Measurements from ENCODE around the gene CTTN. TPM values are rescaled to one million over a fixed set of nuclear protein-coding genes. Genes with fewer than 3 reads are reported as not detected.
"Not testable (repeated sequence)": the region's sequence is repeated elsewhere in the genome, so short reads cannot be mapped to it uniquely, and the experiment has no call there.

Gene CTTN
- polyA plus RNA-seq, 3 donors, result 64.6 to 120 (median 97.7) TPM

DNA sequence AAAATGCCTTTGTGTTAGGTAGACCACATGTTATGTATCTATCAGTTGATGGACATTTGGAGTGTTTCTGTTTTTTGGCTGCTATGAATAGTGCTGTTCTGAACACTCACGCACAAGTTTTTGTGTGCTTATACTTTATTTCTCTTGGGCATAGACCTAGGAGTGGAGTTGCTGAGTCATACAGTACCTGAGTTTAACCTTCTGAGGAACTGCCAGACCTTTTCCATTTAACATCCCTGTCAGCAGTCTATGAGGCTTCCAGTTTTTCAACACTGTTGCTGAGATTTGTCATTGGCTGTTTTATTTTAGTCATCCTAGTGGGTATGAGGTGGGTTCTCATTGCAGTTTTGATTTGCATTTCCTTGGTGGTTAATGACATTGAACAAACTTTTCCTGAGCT is 4.4 kb downstream of the CTTN start:
- 24 to 68% (median 61%) methylated on average over 1 of the region's 1 CpG for WGBS, 3 donors

DNA sequence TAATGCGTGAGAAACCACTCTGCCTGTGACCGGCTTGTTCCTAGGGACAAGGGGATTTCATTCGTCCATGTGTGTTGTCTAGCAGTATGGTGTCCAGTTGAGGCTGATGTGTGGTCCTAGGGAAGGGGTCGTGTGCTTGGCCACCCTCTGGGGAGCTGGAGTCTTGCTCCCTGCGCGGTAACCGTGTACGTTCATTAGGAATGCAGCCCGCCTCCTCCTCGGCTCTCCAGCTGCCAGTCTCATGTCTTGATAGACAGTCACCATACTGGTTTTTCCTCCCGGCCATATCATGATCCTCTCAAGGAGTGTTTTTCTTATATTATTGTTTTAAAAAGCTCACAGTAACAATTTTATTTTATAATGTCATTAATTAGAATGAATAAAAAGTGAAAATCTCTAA is 5.9 kb downstream of the CTTN start:
- WGBS, 3 donors, result 88 to 94% (median 92%) methylated on average over 11 of the region's 11 CpGs
- no peak overlapping the region for H3K27ac ChIP-seq (ENCODE audit: low read depth, low read length)

More for the DNA sequence above, 4.4 kb downstream of the CTTN start:
- no peak overlapping the region for H3K27ac ChIP-seq (ENCODE audit: low read depth, low read length)

DNA sequence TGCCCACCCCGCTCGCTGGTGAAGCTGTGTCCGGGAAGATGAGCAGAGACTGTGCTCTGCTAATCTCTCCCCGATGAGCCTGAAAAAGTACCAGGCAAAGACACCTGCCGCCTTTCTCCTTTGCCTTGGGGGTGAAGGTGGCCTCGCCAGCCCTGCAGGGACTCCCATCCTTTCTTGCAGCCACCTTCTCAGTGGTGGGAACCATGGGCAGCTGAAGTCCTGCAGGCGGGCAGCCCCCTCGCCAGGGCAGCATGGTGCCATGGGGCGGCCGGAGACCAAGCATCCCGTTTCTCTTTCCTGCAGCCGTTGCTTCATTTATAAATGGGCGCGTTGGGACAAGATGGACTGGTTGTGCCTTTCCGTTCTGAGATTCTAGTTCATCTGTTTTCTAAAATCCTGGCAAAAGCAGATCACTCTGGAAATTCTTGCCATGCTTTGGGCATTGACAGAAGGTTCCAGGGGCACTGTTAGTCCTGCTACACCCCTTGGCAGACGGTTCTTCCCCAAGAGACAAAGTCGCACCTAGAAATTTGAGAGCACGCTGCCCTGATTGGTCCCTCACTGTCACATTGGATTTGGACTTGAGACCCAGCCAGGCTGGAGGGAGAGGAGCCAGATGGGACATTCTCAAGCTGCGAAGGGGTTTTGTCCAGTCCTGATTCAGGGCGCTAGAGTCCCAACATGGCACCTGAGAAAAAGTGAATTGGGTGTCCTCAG is 7.5 kb downstream of the CTTN start:
- no peak overlapping the region for H3K27ac ChIP-seq (ENCODE audit: low read depth, low read length)
- 88 to 92% (median 89%) methylated on average over 20 of the region's 20 CpGs for WGBS, 3 donors

DNA sequence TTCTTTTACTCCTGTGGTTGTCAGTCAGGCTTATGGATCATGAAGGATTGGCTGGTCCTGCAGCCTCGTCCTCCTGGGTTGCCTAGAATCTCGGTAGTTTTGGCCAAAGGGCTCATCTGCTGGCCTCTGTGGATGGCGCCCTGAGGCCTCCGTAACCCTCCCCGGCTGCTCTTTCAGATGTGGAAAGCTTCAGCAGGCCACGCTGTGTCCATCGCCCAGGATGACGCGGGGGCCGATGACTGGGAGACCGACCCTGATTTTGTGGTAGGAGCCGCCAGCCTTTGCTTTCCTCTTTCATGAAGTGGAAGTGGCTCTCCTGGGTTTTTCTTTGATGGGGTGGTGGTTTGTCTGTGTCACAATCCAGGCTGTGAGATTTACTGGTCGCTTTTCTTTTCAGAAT is 8.8 kb downstream of the CTTN start:
- no peak overlapping the region for H3K27ac ChIP-seq (ENCODE audit: low read depth, low read length)
- WGBS, 3 donors, result 84 to 95% (median 89%) methylated on average over 13 of the region's 13 CpGs

DNA sequence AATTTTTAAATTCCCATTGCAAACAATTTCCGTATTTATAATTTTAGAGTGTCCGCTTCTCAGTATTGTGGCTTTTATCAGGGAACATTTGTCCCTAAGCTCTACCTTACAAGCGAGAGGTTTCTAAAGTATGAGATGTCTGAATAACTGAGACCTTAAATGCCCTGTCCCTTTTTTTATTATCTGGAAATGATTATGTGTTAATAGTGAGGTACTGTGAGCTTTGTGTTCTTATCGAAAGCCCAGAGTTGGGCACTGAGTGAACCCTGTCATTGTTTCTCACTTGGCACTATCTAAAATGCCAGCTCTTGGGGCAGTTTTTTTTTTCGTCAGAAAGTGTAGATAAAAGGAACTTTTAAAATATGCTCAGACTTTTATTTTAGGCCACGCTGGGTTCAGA is 9.5 kb downstream of the CTTN start:
- no peak overlapping the region for H3K27ac ChIP-seq (ENCODE audit: low read depth, low read length)
- WGBS, 3 donors, result 92 to 97% (median 94%) methylated on average over 6 of the region's 6 CpGs

DNA sequence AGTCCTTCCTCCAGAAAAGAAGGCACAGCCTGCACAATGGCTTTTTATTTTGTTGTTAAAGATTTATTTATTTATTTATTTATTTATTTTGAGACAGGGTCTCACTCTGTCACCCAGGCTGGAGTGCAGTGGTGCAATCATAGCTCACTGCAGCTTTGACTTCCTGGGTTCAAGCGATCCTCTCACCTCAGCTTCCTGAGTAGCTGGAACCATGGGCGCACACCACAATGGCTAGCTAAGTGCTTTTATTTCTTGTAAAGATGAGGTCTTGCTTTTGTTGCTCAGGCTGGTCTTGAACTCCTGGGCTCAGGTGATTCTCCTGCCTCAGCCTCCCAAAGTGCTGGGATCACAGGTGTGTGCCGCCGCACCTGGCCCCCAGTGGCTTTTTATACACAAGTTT is 10.0 kb downstream of the CTTN start:
- 88 to 97% (median 90%) methylated on average over 4 of the region's 4 CpGs for WGBS, 3 donors
- H3K27ac ChIP-seq (ENCODE audit: low read depth, low read length), result not testable (repeated sequence)

DNA sequence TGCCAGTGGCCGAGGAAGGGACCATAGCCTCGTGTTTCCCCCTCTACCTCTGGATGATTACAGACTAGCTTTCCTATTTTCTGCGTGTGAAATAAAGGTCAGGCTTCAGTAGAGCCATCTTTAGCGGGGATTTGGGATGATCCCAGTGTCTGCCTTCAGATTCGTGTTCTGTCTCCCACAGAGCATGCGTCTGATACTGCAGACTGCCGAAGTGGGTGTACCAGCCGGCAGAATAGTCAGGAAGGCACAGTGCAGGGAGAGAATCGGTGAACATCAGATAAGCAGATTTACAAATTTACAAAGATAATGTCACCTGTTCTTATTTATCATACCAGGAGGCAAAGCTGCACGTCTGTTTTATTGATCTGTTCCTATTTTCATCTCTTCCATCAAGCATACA is 11.1 kb downstream of the CTTN start:
- no peak overlapping the region for H3K27ac ChIP-seq (ENCODE audit: low read depth, low read length)
- 83 to 89% (median 88%) methylated on average over 10 of the region's 10 CpGs for WGBS, 3 donors

DNA sequence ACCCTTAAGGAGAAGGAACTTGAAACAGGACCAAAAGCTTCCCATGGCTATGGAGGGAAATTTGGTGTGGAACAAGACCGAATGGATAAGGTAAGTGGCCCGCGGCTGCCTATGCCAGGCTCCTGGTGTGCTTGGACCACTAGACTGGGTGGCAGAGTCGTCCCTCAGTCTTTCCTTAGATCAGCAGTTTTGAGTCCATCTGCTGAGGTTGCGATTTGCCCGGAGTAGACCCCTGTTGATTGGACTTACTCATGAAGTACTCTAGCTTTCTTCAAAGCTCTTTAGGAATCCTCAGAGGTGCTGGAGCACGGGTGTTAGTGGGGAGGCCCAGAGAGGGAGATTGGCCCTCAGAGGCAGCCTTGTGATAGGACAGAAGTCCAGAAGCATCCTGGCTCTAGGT is 11.5 kb downstream of the CTTN start:
- 88 to 94% (median 93%) methylated on average over 7 of the region's 7 CpGs for WGBS, 3 donors
- no peak overlapping the region for H3K27ac ChIP-seq (ENCODE audit: low read depth, low read length)

DNA sequence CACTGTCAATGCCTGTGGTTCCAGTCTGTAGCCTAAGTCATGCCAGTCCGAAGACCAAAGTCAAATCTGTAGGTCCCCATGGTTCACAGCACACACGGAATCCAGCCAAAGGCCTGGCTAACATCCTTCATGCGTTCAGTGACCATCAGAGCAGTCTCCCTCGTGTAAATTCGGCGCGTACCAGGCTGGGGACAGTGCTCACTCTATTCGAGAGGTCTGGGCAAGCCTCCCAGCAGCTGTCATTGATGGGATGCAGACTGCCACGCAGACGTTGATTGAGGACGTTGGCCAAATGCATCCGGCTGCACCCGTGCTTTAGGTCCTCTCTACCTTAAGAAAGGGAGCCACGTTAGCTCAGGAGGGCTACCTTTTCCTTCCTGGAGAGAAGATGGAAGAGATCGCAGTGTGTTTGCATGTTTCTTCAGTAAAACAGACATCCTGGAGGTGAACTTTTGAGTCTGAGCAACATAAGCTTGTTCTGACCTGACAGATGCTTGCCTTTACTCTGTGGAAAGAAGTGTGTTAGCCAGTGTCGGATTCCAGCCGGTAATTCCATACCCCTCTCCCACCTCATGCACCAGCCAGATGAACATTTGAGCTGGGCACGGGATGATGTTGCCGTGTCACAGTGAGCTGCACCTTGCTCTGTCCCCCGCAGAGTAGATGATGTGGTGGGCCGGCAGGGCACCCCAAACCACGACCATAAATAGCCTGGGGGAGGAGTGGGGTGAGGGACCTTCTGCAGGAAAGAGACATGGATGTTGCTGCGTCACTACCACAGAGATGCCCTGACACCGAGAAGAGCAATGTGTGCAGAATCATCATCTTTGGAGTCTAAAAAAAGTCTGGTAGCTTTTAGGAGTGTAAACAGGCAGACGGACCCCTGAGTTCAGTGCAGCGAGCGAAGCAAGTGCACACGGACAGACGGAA is 12.2 kb downstream of the CTTN start:
- WGBS, 3 donors, result 80 to 91% (median 80%) methylated on average over 29 of the region's 29 CpGs
- no peak overlapping the region for H3K27ac ChIP-seq (ENCODE audit: low read depth, low read length)

DNA sequence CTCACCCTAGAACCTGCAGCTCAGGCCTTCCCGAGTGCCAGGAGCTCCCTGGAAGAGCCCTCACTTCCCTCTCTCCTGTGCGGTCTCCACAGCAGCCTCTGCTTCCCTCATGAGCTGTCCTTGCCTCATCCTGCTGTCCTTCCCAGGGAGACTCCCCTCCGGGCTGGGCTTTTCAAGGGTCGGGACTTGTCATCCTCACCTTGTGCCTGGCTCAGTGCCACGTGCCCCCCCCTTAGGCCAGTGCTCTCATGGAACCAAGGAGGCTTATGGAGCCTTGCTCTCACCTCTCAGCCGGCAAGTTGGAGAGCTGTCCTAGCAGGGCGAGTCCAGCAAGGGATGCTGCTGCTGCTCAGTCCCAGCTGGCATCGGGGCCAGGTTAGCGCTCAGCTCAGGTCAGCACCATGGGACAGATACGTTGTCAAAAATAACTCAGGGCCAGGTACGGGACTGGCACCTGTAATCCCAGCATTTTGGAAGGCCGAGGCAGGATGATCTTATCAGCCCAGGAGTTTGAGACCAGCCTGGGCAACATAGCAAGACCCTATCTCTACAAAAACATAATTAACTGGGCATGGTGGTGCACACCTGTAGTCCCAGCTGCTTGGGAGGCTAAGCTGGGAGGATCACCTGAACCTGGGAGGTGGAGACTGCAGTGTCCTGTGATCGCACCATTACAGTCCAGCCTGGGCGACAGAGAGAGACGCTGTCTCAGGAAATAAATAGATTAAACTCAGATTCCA is 13.6 kb downstream of the CTTN start:
- H3K27ac ChIP-seq (ENCODE audit: low read depth, low read length), result no peak overlapping the region
- 91 to 95% (median 94%) methylated on average over 15 of the region's 15 CpGs for WGBS, 3 donors

DNA sequence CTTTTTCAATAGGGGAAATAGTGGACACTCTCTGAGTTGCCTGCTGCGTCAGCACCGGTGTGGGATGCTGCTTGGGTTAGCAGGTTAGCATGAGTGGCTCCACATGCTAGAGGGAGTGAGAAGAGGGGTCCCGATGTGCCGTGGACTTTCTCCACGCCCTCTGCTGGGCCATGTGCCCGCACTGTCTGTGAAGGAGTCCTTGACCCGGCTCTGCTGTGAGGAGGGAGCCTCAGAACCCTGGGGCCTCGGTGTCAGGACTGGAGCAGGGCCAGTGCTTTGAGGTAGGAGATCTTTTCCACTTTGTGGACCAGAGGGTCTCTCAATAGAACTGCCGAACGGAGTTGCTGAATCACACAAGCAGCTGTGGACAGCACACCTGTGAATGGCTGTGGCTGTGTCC is 14.8 kb downstream of the CTTN start:
- H3K27ac ChIP-seq (ENCODE audit: low read depth, low read length), result no peak overlapping the region
- WGBS, 3 donors, result 90 to 94% (median 93%) methylated on average over 10 of the region's 10 CpGs

DNA sequence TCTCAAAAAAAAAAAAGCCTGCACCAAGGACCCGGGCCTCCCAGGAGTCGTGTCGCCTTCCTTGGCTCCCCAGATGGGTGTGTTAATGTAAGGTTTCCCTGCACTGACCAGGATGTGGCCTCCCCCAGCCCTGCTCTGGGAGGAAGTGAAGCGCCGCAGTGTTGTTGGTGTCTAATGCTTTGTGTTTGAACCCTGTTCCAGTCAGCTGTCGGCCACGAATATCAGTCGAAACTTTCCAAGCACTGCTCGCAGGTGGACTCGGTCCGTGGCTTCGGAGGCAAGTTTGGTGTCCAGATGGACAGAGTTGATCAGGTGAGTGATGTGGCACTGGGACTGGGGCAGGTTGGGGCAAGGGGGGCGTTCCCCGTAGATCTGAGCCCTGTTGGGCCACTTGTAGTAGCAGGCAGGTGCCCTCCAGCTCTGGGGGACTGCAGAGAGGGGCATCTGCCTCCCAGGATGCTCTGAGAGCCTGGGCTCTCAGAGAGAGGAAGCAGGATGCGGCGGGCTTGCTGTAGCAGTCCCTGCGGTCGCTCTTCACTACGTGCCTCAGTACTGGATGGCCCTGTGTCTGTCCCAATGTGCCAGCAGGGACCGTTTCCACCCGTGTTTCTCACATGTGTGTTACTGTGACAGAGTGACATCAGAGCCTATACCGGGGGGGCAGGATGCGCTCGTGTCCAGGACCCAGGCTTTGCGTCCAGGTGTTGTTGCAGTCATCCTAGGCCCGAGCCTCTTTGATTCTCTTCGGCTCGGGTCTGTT is 16.2 kb downstream of the CTTN start:
- WGBS, 3 donors, result 89 to 94% (median 93%) methylated on average over 25 to 28 of the region's 28 CpGs
- no peak overlapping the region for H3K27ac ChIP-seq (ENCODE audit: low read depth, low read length)

DNA sequence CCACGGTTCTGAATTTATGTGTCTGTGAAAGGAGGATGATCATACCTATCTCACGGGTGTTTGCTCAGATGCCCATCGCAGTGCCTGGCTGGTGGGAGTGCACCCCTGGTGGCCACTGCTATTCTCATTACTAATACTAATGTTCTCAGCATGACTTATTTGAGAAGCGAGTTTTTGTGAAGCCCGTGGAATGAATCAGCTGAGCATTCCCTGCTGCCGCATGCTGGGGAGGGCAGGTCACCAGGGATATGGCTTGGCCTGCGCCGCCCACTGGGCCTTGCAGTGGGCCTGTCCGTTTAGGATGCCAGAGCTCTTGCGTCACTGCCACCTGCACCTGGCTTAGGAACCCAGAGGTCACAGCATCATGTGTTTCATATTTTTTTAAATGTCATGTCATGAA is 16.9 kb downstream of the CTTN start:
- WGBS, 3 donors, result 68 to 82% (median 74%) methylated on average over 10 of the region's 10 CpGs
- no peak overlapping the region for H3K27ac ChIP-seq (ENCODE audit: low read depth, low read length)

DNA sequence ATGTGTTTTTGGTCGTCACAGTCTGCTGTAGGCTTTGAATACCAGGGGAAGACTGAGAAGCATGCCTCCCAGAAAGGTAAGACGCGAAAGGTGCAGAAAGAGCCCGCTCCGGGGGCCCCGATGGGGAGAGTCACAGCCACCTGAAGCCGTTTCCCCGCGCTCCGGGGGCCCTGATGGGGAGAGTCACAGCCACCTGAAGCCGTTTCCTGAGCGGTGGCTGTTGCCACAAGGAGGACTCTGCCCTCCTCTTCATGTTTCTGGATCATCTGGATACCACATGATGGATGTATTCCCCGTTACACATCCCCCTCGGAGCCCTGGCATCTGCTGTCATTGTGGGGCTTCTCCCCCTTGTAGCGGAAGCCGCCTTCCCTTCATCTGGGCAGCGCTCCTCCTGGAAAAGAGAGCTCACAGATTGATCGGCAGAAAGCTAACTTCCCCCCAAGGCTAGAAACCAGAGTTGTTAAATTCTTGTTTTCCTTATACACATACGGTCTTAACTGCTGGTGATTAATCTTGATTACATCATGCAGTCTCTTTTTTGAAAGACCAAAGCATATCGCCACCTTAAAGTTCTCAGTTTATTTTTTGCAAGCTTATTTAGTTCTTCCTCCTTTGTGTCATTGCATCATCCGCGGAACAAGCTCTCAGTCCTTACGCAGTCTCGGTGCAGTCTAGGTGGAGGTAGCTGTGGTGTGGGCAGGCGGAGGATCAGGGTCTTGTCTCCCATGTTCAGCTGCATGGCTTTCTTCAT is 17.5 kb downstream of the CTTN start:
- no peak overlapping the region for H3K27ac ChIP-seq (ENCODE audit: low read depth, low read length)
- 59 to 90% (median 67%) methylated on average over 25 of the region's 25 CpGs for WGBS, 3 donors

DNA sequence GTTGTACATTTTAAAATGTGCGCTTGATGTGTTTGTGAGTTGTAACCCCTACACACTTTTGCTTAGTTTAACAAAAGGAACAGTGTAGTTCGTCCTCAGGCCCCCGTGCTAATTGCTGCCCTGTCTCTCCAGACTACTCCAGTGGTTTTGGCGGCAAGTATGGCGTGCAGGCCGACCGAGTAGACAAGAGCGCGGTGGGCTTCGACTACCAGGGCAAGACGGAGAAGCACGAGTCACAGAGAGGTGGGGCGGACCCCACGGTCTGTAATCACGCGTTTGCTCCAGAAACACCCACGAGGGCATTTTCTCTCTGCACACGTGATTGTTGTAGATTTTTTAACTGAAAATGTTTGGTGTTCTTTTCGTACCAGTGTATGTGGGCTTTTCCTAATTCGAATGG is 18.6 kb downstream of the CTTN start:
- WGBS, 3 donors, result 92 to 96% (median 95%) methylated on average over 20 of the region's 20 CpGs
- no peak overlapping the region for H3K27ac ChIP-seq (ENCODE audit: low read depth, low read length)

DNA sequence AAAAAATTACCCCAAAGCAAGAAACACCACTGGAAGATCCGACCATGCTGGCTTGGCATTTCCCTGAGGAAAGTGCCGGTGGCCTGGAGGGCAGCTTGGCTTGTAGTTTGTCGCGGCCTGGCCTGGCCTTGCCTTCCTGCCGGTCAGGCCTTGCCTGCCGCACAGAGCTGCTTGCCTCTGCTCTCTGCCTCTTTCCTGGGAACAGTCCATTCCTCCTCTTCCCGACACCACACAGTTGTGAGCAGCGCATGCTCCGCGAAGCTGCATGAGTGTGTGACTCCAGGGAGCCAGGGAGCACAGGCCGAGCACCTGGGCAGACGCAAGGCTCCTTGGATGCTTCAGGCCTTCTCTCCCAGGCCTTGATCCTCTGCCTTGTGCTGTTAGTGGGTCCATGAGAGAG is 19.8 kb downstream of the CTTN start:
- no peak overlapping the region for H3K27ac ChIP-seq (ENCODE audit: low read depth, low read length)
- 93 to 96% (median 96%) methylated on average over 12 of the region's 12 CpGs for WGBS, 3 donors

DNA sequence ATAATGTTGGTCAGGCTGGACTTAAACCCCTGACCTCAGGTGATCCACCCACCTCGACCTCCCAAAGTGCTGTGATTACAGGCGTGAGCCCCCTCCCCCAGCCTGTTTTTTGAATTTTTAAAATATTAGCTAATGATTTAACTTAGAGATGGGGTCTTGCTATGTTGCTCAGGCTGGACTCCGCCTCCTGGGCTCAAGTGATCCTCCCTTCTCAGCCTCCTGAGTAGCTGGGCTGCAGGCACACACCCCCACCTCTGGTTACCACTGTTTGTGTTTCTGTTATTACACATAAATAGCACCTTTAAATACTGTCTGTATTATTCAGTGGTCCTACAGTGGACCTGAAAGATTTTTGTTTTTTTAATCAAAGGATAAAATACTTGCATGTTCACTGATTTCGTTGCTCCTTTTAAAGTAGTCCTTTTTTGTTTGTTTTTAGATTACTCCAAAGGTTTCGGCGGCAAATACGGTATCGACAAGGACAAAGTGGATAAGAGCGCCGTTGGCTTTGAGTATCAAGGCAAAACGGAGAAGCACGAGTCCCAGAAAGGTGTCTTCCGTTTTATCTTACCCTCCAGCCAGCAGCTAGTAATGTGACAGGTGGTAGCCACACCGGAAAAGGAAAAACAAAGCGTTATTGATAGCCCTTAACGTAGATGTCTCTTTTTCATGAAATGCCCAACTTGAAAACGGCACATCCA is 21.1 kb downstream of the CTTN start:
- 90 to 95% (median 92%) methylated on average over 17 of the region's 17 CpGs for WGBS, 3 donors
- H3K27ac ChIP-seq (ENCODE audit: low read depth, low read length), result no peak overlapping the region
